HFF-Myc (cell line): ENCODE data around the gene SPATA31D4.
"Not testable (repeated sequence)": the region's sequence is repeated elsewhere in the genome, so short reads cannot be mapped to it uniquely, and the experiment has no call there.

ENCODE experiments used
- DNase-seq: peaks from one replicate; pipeline ENCODE4 v3.0.0-alpha.2; 2011; ENCODE audit warnings: low read depth; ENCODE audit errors: extremely low read depth
- H3K4me3 ChIP-seq: replicated peaks from 2 replicates; pipeline ENCODE4 v1.5.1; 2011; ENCODE audit warnings: low read depth, mild to moderate bottlenecking, control low read depth, low read length
- CTCF ChIP-seq: IDR thresholded peaks from 2 replicates; pipeline ENCODE4 v1.5.1; 2012; ENCODE audit warnings: mild to moderate bottlenecking, low read depth, low read length, control low read depth; ENCODE audit errors: missing control alignments

SPATA31D4 gene

DNA sequence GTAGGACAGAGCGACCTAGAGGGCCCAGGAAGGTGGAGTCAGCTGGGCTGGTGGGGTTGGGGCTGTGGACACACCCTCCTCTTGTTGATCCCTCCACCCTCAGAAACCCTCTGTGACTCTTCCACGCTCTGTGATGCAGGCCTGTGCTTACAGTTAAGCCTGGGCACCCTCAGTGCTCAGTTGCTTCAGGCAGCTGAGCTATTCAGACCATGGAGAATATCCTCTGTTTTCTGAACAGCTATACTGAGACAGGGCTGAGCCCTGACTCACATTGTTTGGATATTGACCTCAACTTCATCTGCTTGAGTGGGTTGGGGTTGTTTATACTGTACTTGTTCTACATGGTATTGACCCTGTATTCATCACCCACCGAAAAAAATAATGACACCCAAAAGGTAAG, at the start of gene SPATA31D4:
TSS of gene SPATA31D4 (plus strand) at position 124 of the 400 bp plus-strand sequence. CDS start at position 210, 86 bp downstream.
- not testable (repeated sequence) for H3K4me3 ChIP-seq, DNase-seq

DNA sequence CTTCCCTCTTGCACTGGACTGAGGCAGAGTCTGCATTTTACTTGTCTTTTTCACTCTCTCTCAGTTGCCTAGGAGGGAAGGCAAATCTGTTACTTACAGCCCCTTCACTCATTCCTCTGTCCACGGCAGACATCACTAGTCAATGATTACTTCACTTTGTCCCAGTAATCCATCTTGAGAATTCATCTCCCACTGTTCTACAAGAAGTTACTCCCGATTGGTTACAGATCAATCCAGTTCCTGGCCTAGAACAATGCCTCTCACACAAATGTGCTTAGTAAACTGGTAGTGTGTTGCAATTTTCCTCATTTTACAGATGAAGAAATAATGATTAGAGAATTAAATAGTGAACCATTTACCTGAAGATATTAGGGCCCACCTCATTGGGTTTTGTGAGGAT, 49.7 kb upstream of the SPATA31D4 start:
- no peak overlapping the region for H3K4me3 ChIP-seq
- TF ChIP-seq CTCF, result no peak
- DNase-seq, result no peak

- no peak for TF ChIP-seq CTCF
- no peak overlapping the region for H3K4me3 ChIP-seq
- no peak for DNase-seq
Measured at GRCh38 chr9:81879501-81879916, 48.7 kb upstream of the SPATA31D4 start.

DNA sequence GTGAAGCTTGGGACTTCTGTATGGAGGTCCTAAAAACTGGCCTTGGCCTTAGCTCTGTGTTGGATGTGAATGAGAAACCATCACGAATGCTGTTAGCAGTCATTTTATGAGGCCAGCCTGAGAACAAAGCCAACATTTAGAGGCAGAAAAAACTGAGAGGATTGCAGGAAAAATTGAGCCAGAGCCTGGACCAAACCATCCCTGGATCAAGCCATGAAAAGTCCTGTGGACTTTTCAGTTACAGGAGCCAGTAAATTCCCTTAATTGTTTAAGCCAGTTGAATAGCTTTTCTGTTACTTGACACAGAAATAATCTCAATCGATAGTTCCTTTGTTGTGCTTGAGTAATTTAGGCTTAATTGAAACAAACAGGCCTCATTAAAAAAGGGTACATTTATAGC, 42.6 kb upstream of the SPATA31D4 start:
- H3K4me3 ChIP-seq, result no peak overlapping the region
- no peak for DNase-seq
- no peak for TF ChIP-seq CTCF

GRCh38 chr9:81886665-81887064, 41.6 kb upstream of the SPATA31D4 start:
- no peak for DNase-seq
- TF ChIP-seq CTCF, result no peak
- H3K4me3 ChIP-seq, result no peak overlapping the region

GRCh38 chr9:81890104-81890503, 38.1 kb upstream of the SPATA31D4 start:
- TF ChIP-seq CTCF, result no peak
- DNase-seq, result no peak

GRCh38 chr9:81892440-81892839, 35.8 kb upstream of the SPATA31D4 start:
- TF ChIP-seq CTCF, result no peak
- DNase-seq, result no peak

More at GRCh38 chr9:81890104-81890503, 38.1 kb upstream of the SPATA31D4 start:
- H3K4me3 ChIP-seq, result no peak overlapping the region

More at GRCh38 chr9:81892440-81892839, 35.8 kb upstream of the SPATA31D4 start:
- H3K4me3 ChIP-seq, result no peak overlapping the region
